ENCODE data around the gene NT5E.

NT5E gene

GRCh38 chr6:85421972-85422371 is 27.9 kb upstream of the NT5E start:
- no peak for DNase-seq (ENCODE audit: low spot score)

- no peak for DNase-seq (ENCODE audit: low spot score)
Measured at GRCh38 chr6:85422996-85423395, 26.9 kb upstream of the NT5E start.

- DNase-seq (ENCODE audit: low spot score): no peak
Measured at GRCh38 chr6:85424981-85425380, 24.9 kb upstream of the NT5E start.

- no peak for DNase-seq (ENCODE audit: low spot score)
Measured at GRCh38 chr6:85425997-85426396, 23.9 kb upstream of the NT5E start.

DNA sequence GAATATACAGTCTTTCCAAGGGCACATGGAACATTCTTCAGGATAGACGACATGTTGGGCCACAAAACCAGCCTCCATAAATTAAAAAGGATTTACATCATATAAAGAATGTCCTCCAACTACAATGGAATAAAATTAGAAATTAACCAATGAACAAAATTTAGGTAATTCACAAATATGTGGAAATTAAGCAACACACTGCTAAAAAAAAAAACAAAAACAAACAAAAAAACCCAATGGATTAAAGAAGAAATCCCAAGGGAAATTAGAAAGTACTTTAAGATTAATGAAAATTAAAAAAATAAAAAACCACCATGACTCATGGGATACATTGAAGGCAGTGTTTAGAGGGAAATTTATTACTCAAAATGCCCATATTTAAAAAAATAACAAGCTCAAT is 21.4 kb upstream of the NT5E start:
- DNase-seq (ENCODE audit: low spot score): no peak

GRCh38 chr6:85429346-85429745 is 20.5 kb upstream of the NT5E start:
- no peak for DNase-seq (ENCODE audit: low spot score)

- no peak for DNase-seq (ENCODE audit: low spot score)
Measured at GRCh38 chr6:85431271-85431670, 18.6 kb upstream of the NT5E start.

DNA sequence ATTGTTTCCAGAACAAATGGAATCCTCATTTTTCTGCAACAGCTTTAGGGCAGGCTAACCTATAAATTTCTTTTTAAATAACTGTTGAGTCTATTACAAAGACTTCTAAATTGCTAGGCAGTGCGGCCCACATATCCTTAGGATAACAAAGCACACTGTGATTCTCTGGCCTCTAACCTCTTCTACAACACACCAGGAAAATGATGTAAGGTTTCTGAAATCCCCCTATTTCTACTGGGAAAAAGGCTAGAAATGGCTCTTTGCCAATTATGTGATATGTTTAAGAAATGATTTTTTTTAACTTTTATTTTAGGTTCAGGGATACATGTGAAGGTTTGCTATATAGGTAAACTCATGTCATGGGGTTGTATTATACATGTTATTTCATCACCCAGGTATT is 17.3 kb upstream of the NT5E start:
- no peak for DNase-seq (ENCODE audit: low spot score)

DNA sequence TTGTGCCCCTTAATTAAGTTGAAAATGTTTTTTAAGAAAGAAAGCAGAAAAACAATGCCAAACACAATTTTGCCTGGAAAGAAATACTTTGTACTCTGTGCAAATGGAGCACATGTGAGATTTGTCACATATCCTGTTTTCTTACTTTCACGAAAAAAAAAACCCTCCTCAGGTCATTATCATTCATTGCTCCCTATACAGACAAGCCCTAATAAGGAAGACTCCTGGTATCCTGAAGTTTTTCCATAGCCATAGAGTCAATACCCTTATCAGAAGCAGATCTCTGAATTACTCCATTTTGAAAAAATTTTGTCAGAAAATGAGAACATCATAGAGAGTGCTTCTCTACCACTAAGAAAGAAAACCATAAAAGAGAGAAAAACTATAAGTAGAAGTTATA is 14.0 kb upstream of the NT5E start:
- no peak for DNase-seq (ENCODE audit: low spot score)

- no peak for DNase-seq (ENCODE audit: low spot score)
Measured at GRCh38 chr6:85436411-85436810, 13.5 kb upstream of the NT5E start.

DNA sequence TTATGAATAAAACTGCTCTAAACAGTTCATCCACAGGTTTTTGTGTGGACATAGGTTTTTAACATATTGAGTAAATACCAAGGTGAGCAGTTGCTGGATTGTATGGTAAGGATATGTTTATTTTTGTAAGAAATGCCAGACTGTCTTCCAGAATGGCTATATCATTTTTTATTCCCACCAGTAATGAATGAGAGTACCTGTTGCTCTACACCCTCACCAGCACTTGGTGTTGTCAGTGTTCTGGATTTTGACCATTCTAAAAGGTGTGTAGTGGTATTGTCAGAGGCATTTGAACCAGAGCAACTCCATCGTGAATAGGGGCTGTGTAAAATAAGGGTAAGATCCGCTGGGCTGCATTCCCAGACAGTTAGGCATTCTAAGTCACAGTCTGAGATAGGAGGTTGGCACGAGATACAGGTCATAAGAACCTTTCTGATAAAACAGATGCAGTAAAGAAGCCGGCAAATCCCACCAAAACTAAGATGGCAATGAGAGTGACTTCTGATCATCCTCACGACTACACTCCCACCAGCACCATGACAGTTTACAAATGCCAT is 12.9 kb upstream of the NT5E start:
- no peak for DNase-seq (ENCODE audit: low spot score)

- DNase-seq (ENCODE audit: low spot score): no peak
Measured at GRCh38 chr6:85443349-85444117, 6.3 kb upstream of the NT5E start.

DNA sequence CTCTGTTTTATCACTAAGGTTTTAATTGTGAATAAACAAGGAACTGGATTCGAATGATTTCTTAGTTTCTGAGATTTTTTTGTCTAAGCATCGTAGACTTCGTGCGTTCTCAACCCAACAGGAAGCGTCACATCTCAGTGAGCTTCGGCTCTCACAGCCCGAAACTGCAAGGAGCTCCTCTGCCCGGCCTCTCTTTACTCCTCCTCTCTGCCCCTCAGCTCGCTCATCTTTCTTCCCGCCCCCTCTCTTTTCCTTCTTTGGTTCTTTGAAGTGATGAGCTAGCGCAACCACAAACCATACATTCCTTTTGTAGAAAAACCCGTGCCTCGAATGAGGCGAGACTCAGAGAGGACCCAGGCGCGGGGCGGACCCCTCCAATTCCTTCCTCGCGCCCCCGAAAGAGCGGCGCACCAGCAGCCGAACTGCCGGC is 480 bp upstream of the NT5E start:
- DNase-seq (ENCODE audit: low spot score): no peak

GRCh38 chr6:85451565-85452306 is 1.9 kb downstream of the NT5E start:
- no peak for DNase-seq (ENCODE audit: low spot score)

DNA sequence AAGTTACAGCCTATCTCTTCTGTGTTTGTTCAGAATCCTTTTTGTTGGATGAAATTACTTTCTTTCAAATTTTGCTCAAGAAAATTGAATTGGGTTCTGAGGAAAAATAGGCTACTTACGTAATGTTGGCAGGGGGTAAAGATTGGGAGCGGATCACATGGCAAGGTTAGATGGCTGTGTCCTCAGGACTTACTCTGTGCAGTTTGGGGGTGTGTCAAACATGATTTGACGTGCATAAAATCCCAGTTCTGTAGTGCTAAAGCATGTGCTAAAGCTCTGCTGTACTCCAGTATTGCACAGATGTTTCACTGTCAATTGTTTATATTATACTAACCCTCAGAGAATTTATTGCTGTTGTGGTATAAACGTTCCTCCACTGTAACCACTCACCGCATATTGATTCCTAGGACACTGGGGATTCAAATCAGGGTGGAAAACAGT is 2.6 kb downstream of the NT5E start:
- no peak for DNase-seq (ENCODE audit: low spot score)

DNA sequence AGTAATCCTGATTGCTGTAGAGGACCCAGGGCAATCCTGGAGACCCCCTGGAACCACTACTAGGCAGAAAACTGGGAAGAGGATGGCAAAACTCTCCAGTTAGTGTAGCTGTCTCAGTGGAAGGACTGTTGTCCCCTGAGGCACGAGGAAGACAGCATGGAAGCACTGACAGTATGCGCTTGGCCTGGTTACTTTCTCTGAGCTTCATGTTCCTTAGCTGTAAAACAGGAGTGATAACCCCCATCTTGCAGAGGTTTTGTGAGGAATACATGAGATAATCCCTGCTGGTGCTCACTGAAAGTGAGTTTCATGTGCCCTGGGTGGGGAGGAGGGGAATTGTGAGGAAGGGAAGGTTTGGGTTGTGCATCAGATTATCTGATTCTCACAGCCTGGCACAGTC is 3.2 kb downstream of the NT5E start:
- DNase-seq (ENCODE audit: low spot score): no peak

GRCh38 chr6:85453490-85453889 is 3.6 kb downstream of the NT5E start:
- DNase-seq (ENCODE audit: low spot score): no peak

- DNase-seq (ENCODE audit: low spot score): no peak
Measured at GRCh38 chr6:85455471-85456026, 5.7 kb downstream of the NT5E start.

DNA sequence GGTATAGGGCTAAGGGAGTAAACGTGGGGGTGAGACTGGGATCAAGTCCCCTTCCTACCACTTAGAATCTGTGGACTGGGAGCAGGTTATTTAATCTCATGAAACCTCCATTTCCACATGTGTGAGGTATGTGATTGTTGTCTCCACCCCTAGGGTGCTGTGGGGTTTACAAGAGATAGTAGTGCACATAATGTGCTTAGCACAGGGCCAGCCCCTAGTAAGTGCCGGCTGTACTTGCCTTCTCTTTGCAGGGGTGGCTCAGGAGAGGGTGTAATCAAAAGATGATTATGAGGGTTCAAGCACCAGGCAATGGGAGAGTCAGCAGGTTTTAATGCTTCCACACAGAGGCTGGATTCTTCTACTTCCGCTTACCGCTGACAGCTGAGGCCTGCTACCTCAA is 6.9 kb downstream of the NT5E start:
- no peak for DNase-seq (ENCODE audit: low spot score)

GRCh38 chr6:85458184-85458583 is 8.3 kb downstream of the NT5E start:
- no peak for DNase-seq (ENCODE audit: low spot score)

DNA sequence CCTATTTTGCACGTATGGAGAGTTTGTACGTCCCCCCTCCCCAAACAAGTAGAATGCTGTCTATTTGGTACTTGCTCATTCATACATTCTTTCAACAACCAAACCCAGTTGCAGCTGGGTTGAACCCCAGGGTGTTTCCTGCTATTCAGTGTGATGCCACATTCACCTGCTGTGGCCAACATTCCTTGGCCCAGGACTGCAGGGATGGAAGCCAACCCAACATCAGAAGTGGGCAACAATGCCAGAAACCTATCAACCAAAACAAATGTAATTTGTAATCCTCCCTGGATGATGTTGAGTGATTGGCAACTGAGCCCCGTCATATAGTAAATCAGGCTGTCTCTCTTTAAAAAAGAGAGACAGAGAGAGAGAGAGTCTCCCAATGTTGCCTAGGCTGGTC is 8.9 kb downstream of the NT5E start:
- no peak for DNase-seq (ENCODE audit: low spot score)

DNA sequence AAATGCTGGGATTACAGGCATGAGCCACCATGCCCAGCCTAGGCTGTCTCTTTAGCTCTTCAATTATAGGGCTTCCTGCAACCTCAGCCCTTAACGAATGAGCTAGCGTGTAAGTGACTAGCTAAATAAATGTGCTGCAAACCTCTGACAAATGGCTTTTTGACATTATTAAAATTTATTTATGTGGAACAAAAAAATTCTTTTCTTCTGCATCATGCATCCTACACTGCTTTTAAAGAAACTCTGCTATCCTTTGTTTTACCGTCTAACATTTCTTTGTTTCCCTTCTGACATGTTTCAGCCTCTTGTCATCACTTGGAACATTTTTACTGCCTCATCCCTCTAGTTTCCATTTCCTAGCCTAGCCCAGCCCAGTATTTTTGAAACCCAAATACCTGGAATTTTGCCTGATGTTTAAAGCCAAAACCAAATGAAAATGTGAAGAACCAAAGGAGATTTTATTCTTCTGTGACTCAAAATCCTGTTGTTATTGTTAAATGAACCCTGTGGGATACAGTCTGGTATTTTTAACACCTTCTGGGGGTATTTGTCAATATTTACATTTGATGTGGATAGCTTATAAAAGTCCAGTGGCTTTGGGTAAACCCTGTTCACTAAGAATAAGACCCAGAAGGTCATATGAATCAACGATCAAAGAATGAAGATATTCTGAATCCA is 9.5 kb downstream of the NT5E start:
- no peak for DNase-seq (ENCODE audit: low spot score)
